ENCODE results near the gene ZNF211.

- TF ChIP-seq CTCF (IDR thresholded peaks at IDR 0.05; ENCODE audit: low read length): no peak
- TF ChIP-seq EZH2 (IDR thresholded peaks at IDR 0.05; ENCODE audit: borderline replicate concordance, low read length): no peak
Measured at GRCh38 chr19:57675881-57676280, 42.9 kb downstream of the ZNF211 start.
